ENCODE results near the gene CEP89.

DNA sequence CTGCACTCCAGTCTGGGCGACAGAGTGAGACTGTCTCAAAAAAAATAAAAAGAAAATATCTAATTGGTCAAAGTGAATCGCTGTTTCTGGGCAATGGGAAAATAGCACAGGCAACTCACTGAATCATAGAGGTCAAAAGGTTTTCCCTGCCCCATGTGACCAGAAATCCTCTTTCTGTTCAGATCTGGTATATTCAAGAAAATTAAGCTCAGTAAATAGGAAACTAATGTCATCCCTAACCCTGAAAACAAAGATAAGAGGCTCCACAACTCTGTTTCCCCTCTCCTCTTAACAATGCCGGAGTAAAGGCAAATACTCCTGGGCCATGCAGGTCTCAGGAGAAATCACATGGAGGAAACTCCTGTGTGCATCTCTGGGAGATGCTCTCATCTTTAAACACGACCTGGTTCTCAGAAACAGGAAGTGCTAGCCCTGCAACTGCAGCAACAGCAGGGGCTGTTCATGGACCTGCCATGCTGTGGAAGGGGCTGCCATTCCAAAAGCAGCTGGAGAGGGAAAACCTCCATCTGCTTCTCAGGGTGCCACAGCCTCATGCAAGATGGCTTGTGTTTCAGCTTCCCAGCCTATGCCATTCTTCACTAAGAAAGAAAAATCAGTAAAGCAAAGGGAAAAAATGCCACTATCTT is 54.7 kb downstream of the CEP89 start:
- TF ChIP-seq, protein P1, sequence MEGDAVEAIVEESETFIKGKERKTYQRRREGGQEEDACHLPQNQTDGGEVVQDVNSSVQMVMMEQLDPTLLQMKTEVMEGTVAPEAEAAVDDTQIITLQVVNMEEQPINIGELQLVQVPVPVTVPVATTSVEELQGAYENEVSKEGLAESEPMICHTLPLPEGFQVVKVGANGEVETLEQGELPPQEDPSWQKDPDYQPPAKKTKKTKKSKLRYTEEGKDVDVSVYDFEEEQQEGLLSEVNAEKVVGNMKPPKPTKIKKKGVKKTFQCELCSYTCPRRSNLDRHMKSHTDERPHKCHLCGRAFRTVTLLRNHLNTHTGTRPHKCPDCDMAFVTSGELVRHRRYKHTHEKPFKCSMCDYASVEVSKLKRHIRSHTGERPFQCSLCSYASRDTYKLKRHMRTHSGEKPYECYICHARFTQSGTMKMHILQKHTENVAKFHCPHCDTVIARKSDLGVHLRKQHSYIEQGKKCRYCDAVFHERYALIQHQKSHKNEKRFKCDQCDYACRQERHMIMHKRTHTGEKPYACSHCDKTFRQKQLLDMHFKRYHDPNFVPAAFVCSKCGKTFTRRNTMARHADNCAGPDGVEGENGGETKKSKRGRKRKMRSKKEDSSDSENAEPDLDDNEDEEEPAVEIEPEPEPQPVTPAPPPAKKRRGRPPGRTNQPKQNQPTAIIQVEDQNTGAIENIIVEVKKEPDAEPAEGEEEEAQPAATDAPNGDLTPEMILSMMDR (IDR thresholded peaks at IDR 0.05; ENCODE audit: borderline replicate concordance, extremely low read depth, low read length, poor library complexity, severe bottlenecking): no peak
- TF ChIP-seq EZH2 (IDR thresholded peaks at IDR 0.05; ENCODE audit: borderline replicate concordance, low read depth, low read length, severe bottlenecking): no peak

Measured in DND-41 (cell line).